Adipose tissue (tissue), 3 donors: ENCODE measurements around the gene ATP2B2. TPM values are rescaled to one million over a fixed set of nuclear protein-coding genes. Genes with fewer than 3 reads are reported as not detected.

Experiments
- H3K27ac ChIP-seq: one replicate; pipeline ENCODE4 v1.5.1; 2013; ENCODE audit warnings: low read depth, low read length
- WGBS, 3 donors: extraction: QIAGEN DNeasy Blood & Tissue Kit; methylation state at CpG; one replicate each; pipeline ENCODE4 v1.1.7; 2013; 5-methylcytosine and 5-hydroxymethylcytosine counted together
- polyA plus RNA-seq, 3 donors: library from polyadenylated mRNA; stranded (reverse); fragments of 200-250 nt; gene quantifications; one replicate each; pipeline ENCODE4 v1.2.3, GENCODE V29; 2013
- donor health status: healthy with polysubstance abuse.
- donor health status: Bipolar disorder and iron deficiency.
- donor health status: healthy.

ATP2B2 gene
- polyA plus RNA-seq, 3 donors: 0.02 to 0.79 (median 0.03) TPM

- no peak overlapping the region for H3K27ac ChIP-seq
- whole genome bisulfite sequencing, 3 donors: 64 to 92% (median 91%) methylated on average over 3 of the region's 3 CpGs
These were observed 152.2 kb downstream of the ATP2B2 start for GRCh38 chr3:10353160-10353559.

- no peak overlapping the region for H3K27ac ChIP-seq
- 49 to 71% (median 67%) methylated on average over 14 of the region's 14 CpGs for WGBS, 3 donors
These were observed 153.1 kb downstream of the ATP2B2 start for GRCh38 chr3:10352146-10352911.

- H3K27ac ChIP-seq: no peak overlapping the region
- WGBS, 3 donors: 41 to 70% (median 66%) methylated on average over 13 of the region's 13 CpGs
These were observed 154.2 kb downstream of the ATP2B2 start for GRCh38 chr3:10351013-10351735.

- H3K27ac ChIP-seq: no peak overlapping the region
- WGBS, 3 donors: 83 to 90% (median 90%) methylated on average over 22 of the region's 22 CpGs
These were observed 154.9 kb downstream of the ATP2B2 start for GRCh38 chr3:10350324-10350985.

- no peak overlapping the region for H3K27ac ChIP-seq
- 89 to 90% (median 89%) methylated on average over 10 of the region's 10 CpGs for WGBS, 3 donors
These were observed 155.6 kb downstream of the ATP2B2 start for GRCh38 chr3:10349801-10350200.

- no peak overlapping the region for H3K27ac ChIP-seq
- WGBS, 3 donors: 78 to 92% (median 89%) methylated on average over 5 of the region's 5 CpGs
These were observed 157.0 kb downstream of the ATP2B2 start for GRCh38 chr3:10348404-10348721.

GRCh38 chr3:10347648-10348403 is 157.6 kb downstream of the ATP2B2 start:
- 71 to 83% (median 82%) methylated on average over 13 of the region's 13 CpGs for WGBS, 3 donors
- H3K27ac ChIP-seq: no peak overlapping the region

- WGBS, 3 donors: 76 to 83% (median 80%) methylated on average over 13 to 15 of the region's 15 CpGs
- H3K27ac ChIP-seq: no peak overlapping the region
These were observed 159.5 kb downstream of the ATP2B2 start for GRCh38 chr3:10345911-10346310.

GRCh38 chr3:10344944-10345575 is 160.3 kb downstream of the ATP2B2 start:
- no peak overlapping the region for H3K27ac ChIP-seq
- WGBS, 3 donors: 66 to 78% (median 74%) methylated on average over 17 to 19 of the region's 19 CpGs

- no peak overlapping the region for H3K27ac ChIP-seq
- WGBS, 3 donors: 27 to 28% (median 28%) methylated on average over 9 of the region's 9 CpGs
These were observed 161.0 kb downstream of the ATP2B2 start for GRCh38 chr3:10344147-10344943.

GRCh38 chr3:10343526-10343925 is 161.9 kb downstream of the ATP2B2 start:
- H3K27ac ChIP-seq: no peak overlapping the region
- WGBS, 3 donors: 45 to 60% (median 56%) methylated on average over 11 of the region's 11 CpGs

- H3K27ac ChIP-seq: no peak overlapping the region
- WGBS, 3 donors: 80 to 85% (median 84%) methylated on average over 12 to 14 of the region's 14 CpGs
These were observed 162.6 kb downstream of the ATP2B2 start for GRCh38 chr3:10342781-10343180.

GRCh38 chr3:10341901-10342398 is 163.4 kb downstream of the ATP2B2 start:
- WGBS, 3 donors: 65 to 79% (median 79%) methylated on average over 7 of the region's 7 CpGs
- no peak overlapping the region for H3K27ac ChIP-seq

- WGBS, 3 donors: 82 to 90% (median 87%) methylated on average over 18 of the region's 18 CpGs
- H3K27ac ChIP-seq: no peak overlapping the region
These were observed 164.9 kb downstream of the ATP2B2 start for GRCh38 chr3:10340476-10340875.

- no peak overlapping the region for H3K27ac ChIP-seq
- WGBS, 3 donors: 34 to 59% (median 53%) methylated on average over 4 of the region's 4 CpGs
These were observed 165.3 kb downstream of the ATP2B2 start for GRCh38 chr3:10340046-10340445.

- 79 to 87% (median 80%) methylated on average over 8 of the region's 8 CpGs for WGBS, 3 donors
- H3K27ac ChIP-seq: no peak overlapping the region
These were observed 165.9 kb downstream of the ATP2B2 start for GRCh38 chr3:10339376-10339955.
